ENCODE data around the gene BANF2. TPM values are rescaled to one million over a fixed set of nuclear protein-coding genes. Genes with fewer than 3 reads are reported as not detected.
"Not testable (repeated sequence)": the region's sequence is repeated elsewhere in the genome, so short reads cannot be mapped to it uniquely, and the experiment has no call there.

The BANF2 gene
- total RNA-seq: not detected
- long read RNA-seq: 0 reads

DNA sequence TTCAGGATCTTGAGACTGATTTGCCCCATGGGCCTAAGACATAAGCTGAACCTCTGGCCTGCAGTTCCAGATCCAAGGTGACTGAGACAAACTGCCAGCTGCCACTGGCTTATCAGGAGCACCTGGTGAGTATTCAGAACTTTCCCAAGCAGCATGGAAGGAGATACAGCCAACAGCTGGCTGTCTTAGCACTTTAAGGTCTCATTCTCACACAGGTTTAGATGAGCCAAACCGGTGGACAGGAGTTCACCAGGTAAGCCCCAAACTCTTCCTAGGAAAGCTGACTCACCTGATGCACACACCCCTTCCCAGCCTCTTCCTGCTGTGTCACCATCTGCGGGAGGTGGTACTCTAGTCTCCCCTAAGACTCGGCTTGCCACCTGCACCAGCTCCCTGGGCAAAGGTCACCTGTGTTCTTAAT is at the start of gene BANF2:
Gene BANF2 (plus strand): TSS at position 36 of the 421 bp plus-strand sequence. CDS start 25,060 bp downstream, outside the sequence.
- DNase-seq: no peak
- ATAC-seq: no peak
- intact Hi-C loops (cut with micrococcal nuclease): no loop called here

DNA sequence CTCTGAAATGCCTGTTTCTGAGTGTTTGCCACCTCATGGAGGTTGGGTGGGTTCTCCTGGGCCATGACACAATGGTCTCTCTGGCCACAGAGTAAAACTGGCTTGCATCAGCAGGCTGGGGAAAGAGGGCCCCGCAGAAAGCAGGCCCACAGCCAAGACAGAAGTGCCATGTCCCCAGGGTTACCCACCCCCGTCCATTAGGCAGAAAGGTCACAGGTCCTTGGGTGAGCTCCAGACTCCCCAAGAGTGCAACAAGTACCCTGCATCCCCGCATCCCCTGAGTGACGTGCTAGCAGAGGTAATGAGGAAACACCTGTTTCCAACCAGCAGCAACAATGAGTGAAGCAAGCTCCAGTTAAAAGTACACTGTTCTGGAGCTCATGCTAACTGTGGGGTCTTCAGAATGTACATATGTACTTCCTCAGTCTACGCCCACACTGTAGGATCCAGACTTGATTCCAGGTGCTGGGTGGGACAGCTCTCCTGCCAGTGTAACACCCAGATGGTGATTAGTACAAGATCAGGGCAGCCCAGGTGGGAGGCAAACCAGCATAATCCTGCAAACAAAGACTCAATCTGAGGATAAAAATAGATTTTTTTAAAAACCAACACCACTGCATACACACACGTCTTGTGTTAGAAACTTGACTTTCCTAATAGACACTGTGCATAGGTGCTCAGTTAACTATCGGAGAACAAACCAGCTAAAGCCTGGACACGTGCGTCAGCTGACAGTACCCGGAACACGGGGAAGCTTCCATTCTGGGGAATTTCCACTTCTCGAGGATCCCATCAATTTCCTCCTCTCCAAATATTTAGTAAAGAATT is 49.3 kb upstream of the BANF2 start:
- DNase-seq (peak; percentile 29), ATAC-seq (no peak)
- intact Hi-C loops (cut with micrococcal nuclease): no loop called here

DNA sequence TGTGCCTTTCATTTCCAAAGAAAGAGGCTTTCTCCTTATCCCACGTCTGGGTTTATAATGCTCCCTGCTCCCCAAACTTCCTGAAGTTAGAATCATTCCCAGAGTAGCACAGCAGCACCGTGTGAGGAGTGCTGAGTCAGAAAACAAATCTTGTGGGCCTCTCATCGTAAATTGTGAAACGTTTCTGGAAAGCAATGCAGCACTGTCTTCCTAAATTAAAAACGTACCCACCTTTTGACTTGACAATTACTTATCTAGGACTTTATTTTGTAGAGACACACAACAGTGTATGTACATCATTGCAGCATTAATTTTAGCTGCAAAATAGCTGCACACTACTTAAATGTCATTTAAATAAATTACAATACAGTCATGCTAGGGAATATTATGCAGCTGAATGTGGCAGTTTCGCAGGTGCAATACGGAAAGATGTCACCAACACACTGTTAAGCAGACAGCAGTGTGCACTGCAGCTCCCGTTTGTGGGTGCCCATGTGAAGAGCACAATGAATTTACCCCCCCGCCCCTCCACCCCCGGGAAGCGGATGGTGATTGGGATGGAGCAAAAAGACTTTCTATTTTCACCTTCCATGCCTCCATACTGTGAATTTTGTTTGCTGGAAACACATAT is 48.5 kb upstream of the BANF2 start:
- no peak for ATAC-seq
- DNase-seq: peak; percentile 10
- intact Hi-C loops (cut with micrococcal nuclease): no loop called here

- DNase-seq (peak; percentile 9), ATAC-seq (no peak)
- intact Hi-C loops (cut with micrococcal nuclease): no loop called here
Measured at GRCh38 chr20:17651760-17652388, 47.9 kb upstream of the BANF2 start.

DNA sequence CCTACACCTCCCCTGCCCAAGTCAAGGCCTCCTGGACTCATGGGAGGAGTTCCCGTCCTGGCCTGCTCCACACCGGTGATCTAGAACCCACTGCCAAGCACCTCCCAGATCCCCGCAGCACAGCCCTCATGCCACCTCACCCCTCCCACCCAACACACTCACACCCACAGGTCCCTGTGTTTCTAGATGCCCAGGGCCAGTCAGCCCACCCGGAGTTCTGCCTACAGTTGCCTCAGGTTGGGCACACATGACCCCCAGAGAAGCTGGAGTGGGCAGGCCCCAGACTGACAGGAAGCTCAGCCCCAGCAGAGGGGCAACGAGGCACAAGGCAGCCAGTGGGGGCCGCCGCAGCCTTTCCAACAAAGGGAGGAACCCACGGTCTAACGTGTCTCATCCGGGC is 47.4 kb upstream of the BANF2 start:
- ATAC-seq (no peak), DNase-seq (no peak)
- intact Hi-C loops (cut with micrococcal nuclease): no loop called here

- no peak for ATAC-seq
- intact Hi-C loops (cut with micrococcal nuclease): no loop called here
- DNase-seq: no peak
Measured at GRCh38 chr20:17653835-17654648, 45.7 kb upstream of the BANF2 start.

DNA sequence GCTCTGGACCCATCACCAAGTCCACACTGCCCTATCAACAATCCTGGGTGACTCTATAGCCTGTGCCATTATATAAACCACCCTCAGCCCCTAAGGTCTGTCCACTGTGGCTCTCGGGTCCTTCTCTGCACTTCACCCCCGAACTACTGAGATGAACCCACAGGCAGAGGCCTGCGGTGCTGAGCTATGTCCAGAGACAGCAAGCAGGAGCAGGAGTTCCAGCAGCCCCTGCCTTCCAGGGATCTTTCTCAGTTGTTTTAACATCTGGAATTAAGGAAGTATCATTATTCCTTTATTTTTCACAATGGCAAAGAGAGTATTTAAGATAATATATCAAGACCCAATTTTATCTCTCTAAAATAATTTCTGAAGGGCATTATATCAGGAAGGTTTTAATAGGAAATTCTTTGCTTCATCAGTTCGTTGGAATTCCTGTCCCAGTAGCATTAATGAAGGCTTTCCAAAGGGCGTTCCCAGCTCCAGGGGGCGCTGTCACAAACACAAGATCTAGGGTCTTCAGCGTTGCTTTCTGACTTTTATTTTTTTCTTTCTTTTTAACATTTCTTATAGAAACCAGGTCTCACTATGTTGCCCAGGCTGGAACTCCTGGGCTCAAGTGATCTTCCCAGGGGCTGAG is 45.0 kb upstream of the BANF2 start:
- DNase-seq (peak; percentile 72), ATAC-seq (peak; percentile 32)
- intact Hi-C loops (cut with micrococcal nuclease): no loop called here

DNA sequence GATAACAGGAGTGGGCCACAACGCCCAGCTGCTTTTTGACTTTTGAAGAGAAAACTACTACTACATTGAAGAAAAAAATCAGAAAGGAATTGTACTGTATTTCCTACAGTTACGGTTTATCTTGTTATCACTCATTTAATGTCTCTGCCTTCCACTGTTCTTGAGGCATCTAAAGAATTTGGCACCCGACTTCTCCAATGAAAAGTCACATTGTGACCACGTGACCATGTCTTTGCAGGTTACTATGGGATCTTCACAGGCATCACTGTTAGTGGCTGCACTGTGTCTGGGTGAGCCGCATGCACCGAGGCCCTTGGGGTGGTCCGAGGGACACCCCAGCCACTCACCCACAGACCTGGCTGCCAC is 44.5 kb upstream of the BANF2 start:
- intact Hi-C loops (cut with micrococcal nuclease): no loop called here
- no peak for DNase-seq

GRCh38 chr20:17655865-17656479 is 43.8 kb upstream of the BANF2 start:
- no peak for DNase-seq
- intact Hi-C loops (cut with micrococcal nuclease): no loop called here
- no peak for ATAC-seq

More for the DNA sequence above, 44.5 kb upstream of the BANF2 start:
- no peak for ATAC-seq

- no peak for ATAC-seq
- DNase-seq: no peak
- intact Hi-C loops (cut with micrococcal nuclease): no loop called here
Measured at GRCh38 chr20:17657079-17657825, 42.5 kb upstream of the BANF2 start.

DNA sequence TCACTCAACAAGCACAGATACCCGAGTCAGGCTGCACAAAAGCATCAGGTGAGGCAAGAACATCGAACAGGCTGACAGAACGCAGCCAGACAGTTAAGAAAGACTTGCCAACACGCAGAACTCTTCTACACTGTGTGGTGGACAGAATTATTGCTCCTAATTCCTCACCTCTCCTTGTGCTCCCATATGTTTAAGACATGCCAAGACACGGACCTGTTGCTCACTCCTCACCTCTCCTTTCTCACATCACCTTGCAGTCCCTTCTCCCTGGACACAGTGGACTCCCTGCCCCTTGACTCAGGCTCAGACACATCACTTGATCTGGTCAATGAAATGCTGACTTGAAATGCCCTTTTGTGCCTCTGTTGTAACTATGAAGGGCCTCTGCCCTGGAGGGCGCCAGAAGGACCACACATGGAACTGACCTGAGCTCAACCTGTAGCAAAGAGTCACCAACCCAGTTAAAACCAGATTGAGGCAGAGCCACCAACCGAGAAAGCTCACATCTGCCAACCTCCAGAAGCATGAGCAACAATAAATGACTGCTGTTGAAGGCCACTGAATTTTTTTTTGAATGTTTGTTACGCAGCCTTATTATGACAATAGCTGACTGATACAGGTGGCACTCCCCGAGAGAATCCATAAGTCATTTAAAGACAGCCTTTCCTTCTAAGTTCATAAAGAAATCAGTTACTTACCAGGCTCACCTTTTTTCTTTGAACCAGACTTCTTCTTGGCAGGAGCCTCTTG is 41.7 kb upstream of the BANF2 start:
- ATAC-seq (no peak), DNase-seq (no peak)
- intact Hi-C loops (cut with micrococcal nuclease): no loop called here

- ATAC-seq (no peak), DNase-seq (no peak)
- intact Hi-C loops (cut with micrococcal nuclease): no loop called here
Measured at GRCh38 chr20:17658648-17658993, 41.1 kb upstream of the BANF2 start.

- intact Hi-C loops (cut with micrococcal nuclease); DNase-seq: not testable (repeated sequence)
Measured at GRCh38 chr20:17659344-17659743, 40.4 kb upstream of the BANF2 start.

GRCh38 chr20:17659801-17660200 is 40.0 kb upstream of the BANF2 start:
- DNase-seq (no peak), ATAC-seq (no peak)
- intact Hi-C loops (cut with micrococcal nuclease): no loop called here

More at GRCh38 chr20:17659344-17659743, 40.4 kb upstream of the BANF2 start:
- ATAC-seq: not testable (repeated sequence)

- intact Hi-C loops (cut with micrococcal nuclease): no loop called here
- no peak for DNase-seq
- ATAC-seq: no peak
Measured at GRCh38 chr20:17660667-17661066, 39.1 kb upstream of the BANF2 start.

- intact Hi-C loops (cut with micrococcal nuclease): no loop called here
- DNase-seq (no peak), ATAC-seq (peak; percentile 45)
Measured at GRCh38 chr20:17661121-17661744, 38.5 kb upstream of the BANF2 start.
